Activated naive CD8-positive, alpha-beta T cell (primary cell): ENCODE data around the gene LRP6.

Experiments used
- H3K27ac Mint-ChIP-seq: one replicate; pipeline ENCODE4 v1.8.0; 2021; ENCODE audit warnings: mixed read lengths
- H3K27me3 Mint-ChIP-seq: one replicate; pipeline ENCODE4 v1.8.0; 2021; ENCODE audit warnings: mixed read lengths
- H3K36me3 Mint-ChIP-seq: one replicate; pipeline ENCODE4 v1.8.0; 2021; ENCODE audit warnings: mixed read lengths
- H3K4me1 Mint-ChIP-seq: one replicate; pipeline ENCODE4 v1.8.0; 2021; ENCODE audit warnings: low read depth, mixed read lengths
- H3K4me3 Mint-ChIP-seq: one replicate; pipeline ENCODE4 v1.8.0; 2021; ENCODE audit warnings: mild to moderate bottlenecking, mixed read lengths
- H3K9me3 Mint-ChIP-seq: one replicate; pipeline ENCODE4 v1.8.0; 2021; ENCODE audit warnings: low read depth, mixed read lengths

The LRP6 gene

DNA sequence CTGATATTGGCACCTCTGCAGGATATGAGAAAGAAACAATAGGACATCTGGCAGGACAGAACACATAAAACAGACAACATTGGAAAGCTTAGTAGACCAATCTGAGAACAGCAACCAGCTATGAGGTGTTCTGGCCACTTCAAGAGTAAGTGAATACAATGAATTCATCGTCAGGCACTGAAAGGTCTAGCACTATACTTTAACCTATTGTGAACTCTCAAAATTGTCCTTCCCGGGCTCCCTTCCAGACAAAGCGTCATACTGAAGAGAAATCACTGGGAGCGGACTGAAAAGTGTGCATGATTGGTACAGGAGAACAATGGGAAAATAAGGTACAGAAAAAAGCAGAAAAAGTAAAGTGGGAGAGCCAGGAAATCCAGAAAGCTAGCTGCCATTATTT, 75.8 kb downstream of the LRP6 start:
- Mint-ChIP-seq H3K9me3 (no peaks in the 10 kb centered on the region), H3K4me3 (no peak overlapping the region), H3K27ac (no peak overlapping the region), H3K4me1 (no peaks in the 10 kb centered on the region), H3K27me3 (no peaks in the 10 kb centered on the region), H3K36me3 (peaks cover 10% of the 10 kb centered on the region)

DNA sequence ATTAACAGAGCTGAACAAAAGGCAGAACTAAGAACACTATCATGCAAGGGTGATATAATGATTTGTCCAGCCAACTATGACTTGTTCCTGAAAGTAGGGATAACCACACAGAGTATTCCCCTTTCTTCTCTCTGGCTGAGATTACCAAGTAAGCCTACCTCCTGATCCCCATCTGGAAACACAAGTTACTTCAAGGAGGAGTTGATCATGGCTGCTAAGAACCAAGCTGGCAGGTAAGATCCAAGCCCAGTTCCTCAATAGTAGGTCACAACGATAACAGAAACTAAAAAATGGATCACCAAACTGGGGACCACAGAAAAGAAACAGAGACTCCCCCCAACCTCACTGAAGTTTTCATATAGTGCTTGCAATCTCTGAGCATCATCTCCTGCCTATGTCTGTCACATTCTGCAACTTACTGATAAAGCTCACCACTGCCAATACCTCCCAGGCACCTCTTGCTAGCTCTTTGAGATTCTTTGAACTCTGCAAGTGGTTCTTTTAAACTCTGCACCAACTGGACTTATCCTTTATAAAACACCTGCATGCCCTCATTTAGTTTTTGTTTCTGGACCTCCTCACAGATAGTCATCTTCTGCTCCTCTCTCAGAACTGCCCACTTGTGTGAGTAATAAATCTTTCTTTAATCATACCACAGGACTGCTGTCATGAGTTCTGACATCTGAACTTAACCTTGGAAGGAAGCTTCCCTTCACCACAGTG, 76.6 kb downstream of the LRP6 start:
- peaks cover 13% of the 10 kb centered on the region for H3K36me3 Mint-ChIP-seq
- no peak overlapping the region for H3K27ac Mint-ChIP-seq
- H3K4me3 Mint-ChIP-seq: no peak overlapping the region
- H3K27me3 Mint-ChIP-seq: no peaks in the 10 kb centered on the region
- no peaks in the 10 kb centered on the region for H3K9me3 Mint-ChIP-seq
- H3K4me1 Mint-ChIP-seq: no peaks in the 10 kb centered on the region

DNA sequence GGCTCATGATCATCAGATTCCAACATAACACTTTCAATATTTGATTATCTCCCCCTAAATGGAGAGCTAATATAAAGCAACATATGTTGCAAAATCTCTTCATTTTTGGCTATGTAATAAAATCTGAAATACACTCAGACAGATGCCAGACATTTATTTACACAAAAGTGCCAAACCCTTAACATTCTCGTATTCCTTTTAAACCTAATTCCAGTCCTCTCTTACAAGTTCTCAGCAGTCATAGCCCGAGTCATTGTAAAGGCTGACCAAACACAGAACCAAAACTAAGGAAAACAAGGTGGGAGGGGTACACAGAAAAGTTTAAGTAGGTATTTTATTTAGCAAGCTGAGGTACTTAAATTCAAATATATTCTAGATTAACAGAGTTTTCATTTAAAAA, 81.4 kb downstream of the LRP6 start:
- Mint-ChIP-seq H3K4me1 (no peaks in the 10 kb centered on the region), H3K4me3 (no peak overlapping the region), H3K27me3 (no peaks in the 10 kb centered on the region), H3K36me3 (peaks cover 14% of the 10 kb centered on the region), H3K9me3 (no peaks in the 10 kb centered on the region), H3K27ac (no peak overlapping the region)

GRCh38 chr12:12182703-12183365, 84.0 kb downstream of the LRP6 start:
- H3K9me3 Mint-ChIP-seq: no peaks in the 10 kb centered on the region
- H3K4me1 Mint-ChIP-seq: no peaks in the 10 kb centered on the region
- no peaks in the 10 kb centered on the region for H3K27me3 Mint-ChIP-seq
- no peak overlapping the region for H3K4me3 Mint-ChIP-seq
- no peak overlapping the region for H3K27ac Mint-ChIP-seq
- H3K36me3 Mint-ChIP-seq: peaks cover 22% of the 10 kb centered on the region

DNA sequence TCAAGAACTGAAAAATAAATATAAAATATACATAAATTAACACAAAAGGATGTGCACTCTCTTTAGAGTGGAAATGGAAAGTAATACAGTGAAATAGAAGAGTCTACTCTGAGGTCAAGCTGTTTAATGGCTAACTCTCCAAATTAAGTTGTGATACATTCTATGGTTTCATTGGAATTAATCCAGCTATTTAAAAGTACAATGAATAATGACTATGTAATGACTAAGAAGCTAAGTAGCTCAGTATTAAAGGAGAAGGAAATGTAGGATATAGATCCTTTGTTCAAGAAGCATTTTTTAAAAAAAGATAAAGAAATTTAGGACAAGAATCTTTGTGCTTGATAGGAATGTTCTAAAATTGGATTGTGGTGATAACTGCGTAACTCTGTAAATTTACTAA, 85.3 kb downstream of the LRP6 start:
- no peaks in the 10 kb centered on the region for H3K27me3 Mint-ChIP-seq
- no peak overlapping the region for H3K4me3 Mint-ChIP-seq
- no peak overlapping the region for H3K27ac Mint-ChIP-seq
- no peaks in the 10 kb centered on the region for H3K4me1 Mint-ChIP-seq
- no peaks in the 10 kb centered on the region for H3K9me3 Mint-ChIP-seq
- H3K36me3 Mint-ChIP-seq: peaks cover 19% of the 10 kb centered on the region

GRCh38 chr12:12180575-12180974, 86.3 kb downstream of the LRP6 start:
- no peaks in the 10 kb centered on the region for H3K27me3 Mint-ChIP-seq
- H3K9me3 Mint-ChIP-seq: no peaks in the 10 kb centered on the region
- no peak overlapping the region for H3K4me3 Mint-ChIP-seq
- peaks cover 19% of the 10 kb centered on the region for H3K36me3 Mint-ChIP-seq
- H3K27ac Mint-ChIP-seq: no peak overlapping the region
- no peaks in the 10 kb centered on the region for H3K4me1 Mint-ChIP-seq

- no peaks in the 10 kb centered on the region for H3K27me3 Mint-ChIP-seq
- no peaks in the 10 kb centered on the region for H3K9me3 Mint-ChIP-seq
- no peak overlapping the region for H3K4me3 Mint-ChIP-seq
- peaks cover 16% of the 10 kb centered on the region for H3K36me3 Mint-ChIP-seq
- no peaks in the 10 kb centered on the region for H3K4me1 Mint-ChIP-seq
- no peak overlapping the region for H3K27ac Mint-ChIP-seq
These were observed 86.7 kb downstream of the LRP6 start for GRCh38 chr12:12180136-12180535.

DNA sequence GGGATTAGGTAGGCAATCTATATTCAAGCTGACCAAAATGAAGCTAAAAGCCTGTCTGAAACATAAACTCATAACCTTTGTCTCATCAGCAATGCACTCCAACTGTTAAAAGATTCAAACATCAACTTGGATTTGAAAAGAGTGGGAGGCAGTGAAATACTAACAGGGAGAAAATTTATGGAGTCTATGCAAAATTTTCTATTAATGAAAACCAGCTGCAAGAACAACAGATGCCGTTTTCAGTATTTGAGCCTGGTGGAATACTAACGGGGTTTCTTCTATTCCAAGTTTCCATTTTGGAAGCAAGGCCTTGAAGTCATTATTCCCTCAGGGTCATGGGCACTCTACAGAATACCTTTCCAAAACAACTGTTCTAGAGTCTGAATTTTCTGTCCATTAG, 88.3 kb downstream of the LRP6 start:
- no peak overlapping the region for H3K4me3 Mint-ChIP-seq
- H3K36me3 Mint-ChIP-seq: peaks cover 18% of the 10 kb centered on the region
- H3K4me1 Mint-ChIP-seq: no peaks in the 10 kb centered on the region
- no peaks in the 10 kb centered on the region for H3K9me3 Mint-ChIP-seq
- H3K27ac Mint-ChIP-seq: no peak overlapping the region
- H3K27me3 Mint-ChIP-seq: no peaks in the 10 kb centered on the region

DNA sequence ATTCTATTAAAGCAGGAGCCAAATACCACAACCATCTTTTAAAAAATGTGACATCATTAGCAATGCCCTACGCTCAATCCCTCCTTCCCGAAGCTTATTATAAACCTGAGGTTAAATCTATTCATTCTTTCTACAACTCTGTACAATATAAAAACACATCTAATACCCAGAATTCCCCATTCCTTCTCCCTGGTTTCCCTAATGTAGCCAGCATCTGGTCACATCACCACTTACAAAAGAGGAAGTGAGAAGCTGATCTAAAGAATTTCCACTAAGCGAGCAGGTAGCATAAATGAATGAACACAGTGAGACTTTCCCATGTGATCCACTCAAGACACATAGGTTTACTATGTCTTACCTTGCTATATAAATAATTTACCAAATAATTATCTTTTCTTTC, 90.4 kb downstream of the LRP6 start:
- Mint-ChIP-seq H3K9me3 (no peaks in the 10 kb centered on the region), H3K27ac (no peak overlapping the region), H3K4me3 (no peak overlapping the region), H3K4me1 (peaks cover 16% of the 10 kb centered on the region), H3K36me3 (peaks cover 16% of the 10 kb centered on the region), H3K27me3 (no peaks in the 10 kb centered on the region)

- Mint-ChIP-seq H3K27me3 (no peaks in the 10 kb centered on the region), H3K4me1 (peaks cover 16% of the 10 kb centered on the region), H3K4me3 (no peak overlapping the region), H3K27ac (no peak overlapping the region), H3K9me3 (no peaks in the 10 kb centered on the region), H3K36me3 (peaks cover 2% of the 10 kb centered on the region)
These were observed 94.8 kb downstream of the LRP6 start for GRCh38 chr12:12171991-12172511.

- Mint-ChIP-seq H3K27me3 (no peaks in the 10 kb centered on the region), H3K4me3 (no peak overlapping the region), H3K9me3 (no peaks in the 10 kb centered on the region), H3K27ac (no peak overlapping the region), H3K4me1 (peaks cover 13% of the 10 kb centered on the region), H3K36me3 (peaks cover 4% of the 10 kb centered on the region)
These were observed 99.0 kb downstream of the LRP6 start for GRCh38 chr12:12167847-12168246.

- H3K36me3 Mint-ChIP-seq: peaks cover 9% of the 10 kb centered on the region
- no peaks in the 10 kb centered on the region for H3K9me3 Mint-ChIP-seq
- H3K4me3 Mint-ChIP-seq: no peak overlapping the region
- no peaks in the 10 kb centered on the region for H3K27me3 Mint-ChIP-seq
- peaks cover 2% of the 10 kb centered on the region for H3K4me1 Mint-ChIP-seq
- H3K27ac Mint-ChIP-seq: no peak overlapping the region
These were observed 100.1 kb downstream of the LRP6 start for GRCh38 chr12:12166751-12167150.

GRCh38 chr12:12159988-12160387, 106.9 kb downstream of the LRP6 start:
- no peak overlapping the region for H3K27ac Mint-ChIP-seq
- H3K36me3 Mint-ChIP-seq: peaks cover 10% of the 10 kb centered on the region
- H3K27me3 Mint-ChIP-seq: no peaks in the 10 kb centered on the region
- H3K4me1 Mint-ChIP-seq: no peaks in the 10 kb centered on the region
- no peaks in the 10 kb centered on the region for H3K9me3 Mint-ChIP-seq
- H3K4me3 Mint-ChIP-seq: no peak overlapping the region

DNA sequence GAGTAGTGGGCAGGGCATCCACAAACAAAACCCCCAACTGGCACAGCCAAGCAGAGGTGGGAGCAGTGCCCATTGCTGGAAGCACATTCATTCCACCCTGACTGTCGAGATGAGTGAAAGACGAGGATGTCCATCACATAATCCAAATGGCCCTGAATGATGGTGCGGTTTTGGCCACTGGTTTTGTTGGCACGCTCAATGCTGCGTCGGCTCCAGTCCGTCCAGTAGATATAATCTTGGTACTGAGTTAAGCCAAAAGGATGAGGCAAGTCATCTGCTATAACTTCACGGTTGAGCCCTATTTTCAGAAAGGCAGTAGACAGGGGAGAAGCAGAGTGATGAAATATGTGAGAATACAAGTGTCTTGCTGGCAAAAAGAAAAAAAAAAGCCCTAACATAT, 108.0 kb downstream of the LRP6 start:
- Mint-ChIP-seq H3K9me3 (no peaks in the 10 kb centered on the region), H3K4me1 (no peaks in the 10 kb centered on the region), H3K27ac (no peak overlapping the region), H3K27me3 (no peaks in the 10 kb centered on the region), H3K36me3 (peaks cover 12% of the 10 kb centered on the region), H3K4me3 (no peak overlapping the region)

DNA sequence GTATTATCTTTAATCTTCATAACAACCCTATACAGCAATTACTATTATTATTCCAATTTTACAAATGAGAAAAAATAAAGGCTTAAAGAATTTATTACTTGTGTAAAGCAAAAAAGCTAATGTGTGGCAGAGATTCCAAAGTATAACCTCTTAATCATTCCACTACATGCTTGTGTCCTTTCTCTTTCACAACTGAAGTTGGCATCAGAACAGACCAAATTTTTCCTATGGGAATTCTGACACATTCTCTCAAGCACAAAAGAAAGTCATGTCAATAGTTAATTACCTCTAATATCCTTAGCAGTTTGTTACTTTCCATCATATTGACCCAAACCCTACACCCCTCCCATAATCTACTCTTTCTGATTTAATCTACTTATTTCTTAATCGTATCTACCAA, 109.4 kb downstream of the LRP6 start:
- no peak overlapping the region for H3K4me3 Mint-ChIP-seq
- peaks cover 13% of the 10 kb centered on the region for H3K36me3 Mint-ChIP-seq
- H3K9me3 Mint-ChIP-seq: no peaks in the 10 kb centered on the region
- H3K27ac Mint-ChIP-seq: no peak overlapping the region
- H3K4me1 Mint-ChIP-seq: no peaks in the 10 kb centered on the region
- H3K27me3 Mint-ChIP-seq: no peaks in the 10 kb centered on the region

- H3K36me3 Mint-ChIP-seq: peaks cover 9% of the 10 kb centered on the region
- no peaks in the 10 kb centered on the region for H3K4me1 Mint-ChIP-seq
- no peaks in the 10 kb centered on the region for H3K9me3 Mint-ChIP-seq
- H3K27ac Mint-ChIP-seq: no peak overlapping the region
- H3K27me3 Mint-ChIP-seq: no peaks in the 10 kb centered on the region
- no peak overlapping the region for H3K4me3 Mint-ChIP-seq
These were observed 110.0 kb downstream of the LRP6 start for GRCh38 chr12:12156828-12157227.
